Activated CD4-positive, alpha-beta T cell treated with anti-CD3 and anti-CD28 coated beads for 36 hours (primary cell): Measurements from ENCODE around the gene PPP4R1. TPM values are rescaled to one million over a fixed set of nuclear protein-coding genes. Genes with fewer than 3 reads are reported as not detected.
"Not testable (repeated sequence)": the region's sequence is repeated elsewhere in the genome, so short reads cannot be mapped to it uniquely, and the experiment has no call there.

Source experiments
- ATAC-seq: fragments of 200-7000 bp; cut with Tn5 transposase; one replicate; pipeline ENCODE4 v1.10.0; 2021; ENCODE audit warnings: mild to moderate bottlenecking, moderate library complexity
- CTCF ChIA-PET: fragments of 350-600 bp; sonication (Branson Sonifier 250); formaldehyde crosslinking; loops from one replicate; lab custom pipeline; 2021; ENCODE audit warnings: antibody characterized with exemption; lab: Charles Lee
- POLR2A ChIA-PET: fragments of 350-600 bp; sonication (Branson Sonifier 250); formaldehyde crosslinking; loops from one replicate; lab custom pipeline; 2021; ENCODE audit warnings: antibody characterized with exemption, inconsistent platforms; lab: Charles Lee
- DNase-seq: peaks from one replicate; pipeline ENCODE4 v3.0.0-alpha.2; 2020
- H3K27ac Mint-ChIP-seq: one replicate; pipeline ENCODE4 v1.8.0; 2021; ENCODE audit warnings: mixed read lengths
- H3K27me3 Mint-ChIP-seq: one replicate; pipeline ENCODE4 v1.8.0; 2021; ENCODE audit warnings: mixed read lengths
- H3K36me3 Mint-ChIP-seq: one replicate; pipeline ENCODE4 v1.8.0; 2021; ENCODE audit warnings: low read depth, mixed read lengths
- H3K4me1 Mint-ChIP-seq: one replicate; pipeline ENCODE4 v1.8.0; 2021; ENCODE audit warnings: mixed read lengths
- H3K4me3 Mint-ChIP-seq: one replicate; pipeline ENCODE4 v1.8.0; 2021; ENCODE audit warnings: mild to moderate bottlenecking, moderate library complexity, mixed read lengths
- H3K9me3 Mint-ChIP-seq: one replicate; pipeline ENCODE4 v1.8.0; 2021; ENCODE audit warnings: low read depth, mixed read lengths
- intact Hi-C, 2 experiments: fragments of 100-400 bp; cut with DNase I in 1 of 2; cut with micrococcal nuclease in 1 of 2; formaldehyde crosslinking; loops; one replicate each; pipeline versions ENCODE4 v1.14.2 to v1.15.1; 2022 to 2024; cut with DNase I, micrococcal nuclease
- total RNA-seq, 2 experiments: library from RNA; stranded (reverse); gene quantifications; one replicate each; pipeline ENCODE4 v1.2.3, GENCODE V29; 2021

Gene PPP4R1
- total RNA-seq, 2 experiments from 2014 or later, result 32.2 to 33.3 TPM

DNA sequence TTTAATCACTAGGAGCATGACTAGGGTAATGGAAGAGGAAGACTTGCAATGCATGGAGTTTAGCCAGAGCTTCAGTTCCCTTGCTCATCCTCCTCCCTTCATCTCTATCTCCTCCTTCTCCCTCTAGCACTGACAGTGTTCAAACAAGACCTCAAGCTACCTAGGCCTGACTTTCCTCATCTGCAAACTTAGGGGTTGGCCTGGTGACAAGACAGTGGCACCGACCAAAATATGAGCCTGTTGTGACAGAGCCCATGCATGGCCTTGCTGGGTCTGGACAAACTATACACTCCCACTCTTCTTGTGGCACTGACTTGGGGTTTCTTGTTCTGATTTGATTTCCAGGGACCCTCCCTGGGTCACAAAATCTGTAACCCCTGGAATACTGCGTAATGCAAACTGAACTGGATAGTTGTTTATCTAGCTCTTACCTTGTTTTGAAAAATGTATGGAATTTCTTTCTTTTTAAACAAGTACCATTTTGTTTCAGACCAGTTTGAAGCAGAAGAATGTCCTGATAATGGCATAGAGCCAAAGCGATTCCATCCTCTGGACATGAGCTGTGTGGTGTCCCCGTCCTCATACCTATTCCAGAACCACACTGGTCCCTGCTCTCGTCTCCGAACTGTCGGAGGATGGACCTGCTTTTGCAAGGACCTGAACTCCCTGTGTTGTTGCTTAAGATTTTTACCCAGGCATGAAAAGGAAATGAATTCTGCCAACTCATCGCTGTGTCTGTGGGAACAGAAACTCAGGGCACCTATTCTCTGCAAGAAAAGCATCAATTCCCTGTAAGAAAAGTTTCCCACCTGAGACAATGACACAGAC, 33.4 kb upstream of the PPP4R1 start:
- Mint-ChIP-seq H3K36me3 (no peaks in the 10 kb centered on the region), H3K27ac (no peak overlapping the region), H3K27me3 (peaks cover 3% of the 10 kb centered on the region), H3K4me1 (no peaks in the 10 kb centered on the region), H3K4me3 (no peak overlapping the region), H3K9me3 (no peaks in the 10 kb centered on the region)
- ChIA-PET POLR2A (no interaction called here), CTCF (no interaction called here)
- ATAC-seq (no peak), DNase-seq (no peak)
- intact Hi-C loops, result no loop called here

DNA sequence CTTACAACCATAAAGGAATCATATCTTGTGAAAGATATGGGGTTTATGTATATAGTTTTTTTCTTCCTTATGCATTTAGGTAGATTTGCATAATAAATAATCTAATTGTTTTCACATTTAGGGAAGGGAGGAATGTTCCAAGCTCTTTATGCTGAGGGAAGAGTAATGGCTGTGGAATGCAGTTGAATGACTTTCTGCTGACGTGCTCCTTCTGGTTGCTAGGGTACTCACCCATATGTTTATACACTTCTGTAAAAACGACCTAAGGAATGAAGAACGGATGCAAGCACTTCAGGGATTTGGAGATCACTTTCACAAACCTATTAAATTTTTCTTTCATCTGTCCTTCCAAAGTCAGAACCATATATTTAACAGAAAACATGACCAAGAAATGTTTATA, 29.2 kb upstream of the PPP4R1 start:
- CTCF ChIA-PET, result no interaction called here
- intact Hi-C loops, result no loop called here
- ATAC-seq (no peak), DNase-seq (no peak)
- Mint-ChIP-seq H3K4me3 (no peak overlapping the region), H3K9me3 (no peaks in the 10 kb centered on the region), H3K27ac (no peak overlapping the region), H3K4me1 (no peaks in the 10 kb centered on the region), H3K36me3 (no peaks in the 10 kb centered on the region), H3K27me3 (no peaks in the 10 kb centered on the region)
- POLR2A ChIA-PET, result no interaction called here

DNA sequence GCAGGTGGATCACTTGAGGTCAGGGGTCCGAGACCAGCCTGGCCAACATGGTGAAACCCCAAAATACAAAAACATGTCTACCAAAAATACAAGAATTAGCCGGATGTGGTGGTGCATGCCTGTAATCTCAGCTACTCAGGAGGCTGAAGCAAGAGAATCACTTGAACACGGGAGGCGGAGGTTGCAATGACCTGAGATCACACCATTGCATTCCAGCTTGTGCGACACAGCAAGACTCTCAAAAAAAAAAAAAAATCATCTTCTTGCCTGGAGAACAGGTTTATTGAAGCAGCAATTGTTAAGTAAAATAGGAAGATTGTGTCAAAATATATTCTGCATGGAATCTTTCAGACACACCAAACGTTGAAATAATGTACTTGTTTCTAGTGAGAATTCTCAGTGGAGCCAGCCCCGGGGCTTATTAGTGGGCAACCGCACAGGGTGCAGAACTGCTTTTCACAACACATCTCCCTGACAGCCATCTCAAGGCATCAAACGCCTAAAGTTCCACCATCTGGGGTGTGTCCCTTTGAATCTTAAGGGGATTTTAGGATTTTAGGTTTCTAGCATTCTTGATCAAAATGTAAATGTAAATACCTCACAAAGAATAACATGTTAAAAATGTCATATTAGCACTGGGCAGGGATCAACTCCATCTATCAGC, 28.6 kb upstream of the PPP4R1 start:
- ChIA-PET POLR2A (no interaction called here), CTCF (interaction anchor here (0.7 kb wide), 1 partner anchor 128 kb away, joined by 3 read pairs; no protein-coding TSS in a partner anchor)
- no peak for ATAC-seq
- Mint-ChIP-seq H3K4me3 (no peak overlapping the region), H3K36me3 (no peaks in the 10 kb centered on the region), H3K4me1 (no peaks in the 10 kb centered on the region), H3K27me3 (no peaks in the 10 kb centered on the region), H3K27ac (no peak overlapping the region), H3K9me3 (no peaks in the 10 kb centered on the region)
- intact Hi-C loops, result no loop called here
- no peak for DNase-seq

DNA sequence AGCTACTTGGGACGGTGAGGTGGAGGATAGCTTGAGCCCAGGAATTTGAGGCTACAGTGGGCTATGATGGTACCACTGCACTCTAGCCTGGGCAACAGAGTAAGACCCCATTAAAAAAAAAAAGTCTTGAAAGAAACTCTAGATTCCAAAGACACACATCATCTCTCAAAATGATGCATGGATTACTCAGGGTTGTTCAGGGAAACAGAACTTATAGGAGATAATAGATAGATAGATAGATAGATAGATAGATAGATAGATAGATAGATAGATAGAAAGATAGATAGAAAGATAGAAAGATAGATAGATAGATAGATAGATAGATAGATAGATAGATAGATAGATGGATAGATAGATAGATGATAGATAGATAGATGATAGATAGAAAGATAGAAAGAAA, 26.7 kb upstream of the PPP4R1 start:
- DNase-seq, H3K27me3 Mint-ChIP-seq, H3K4me1 Mint-ChIP-seq, CTCF ChIA-PET, H3K9me3 Mint-ChIP-seq, H3K4me3 Mint-ChIP-seq, intact Hi-C loops, H3K36me3 Mint-ChIP-seq, ATAC-seq, H3K27ac Mint-ChIP-seq, POLR2A ChIA-PET: not testable (repeated sequence)

DNA sequence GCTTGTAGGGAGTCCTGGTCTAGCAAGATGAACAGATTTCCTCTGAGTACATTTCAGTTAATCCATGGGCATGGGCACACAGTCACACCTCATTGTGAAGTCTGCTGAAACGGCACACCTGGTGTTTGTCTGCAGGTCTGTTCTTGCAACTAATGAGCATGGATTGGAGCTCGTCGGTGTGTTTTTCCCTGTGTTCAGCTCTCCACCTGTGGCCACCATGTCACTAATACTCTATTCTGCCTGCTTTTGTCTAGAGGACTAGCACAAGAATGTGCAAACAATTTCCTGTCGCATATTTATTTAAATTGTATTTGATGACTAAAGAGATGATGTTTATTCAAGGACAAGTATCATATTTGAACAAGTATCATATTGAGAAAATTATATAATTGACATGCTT, 24.5 kb upstream of the PPP4R1 start:
- ATAC-seq, result no peak
- DNase-seq, result no peak
- Mint-ChIP-seq H3K27me3 (no peaks in the 10 kb centered on the region), H3K36me3 (no peaks in the 10 kb centered on the region), H3K4me1 (no peaks in the 10 kb centered on the region), H3K9me3 (no peaks in the 10 kb centered on the region), H3K27ac (no peak overlapping the region), H3K4me3 (no peak overlapping the region)
- intact Hi-C loops, result no loop called here
- ChIA-PET CTCF (no interaction called here), POLR2A (no interaction called here)

DNA sequence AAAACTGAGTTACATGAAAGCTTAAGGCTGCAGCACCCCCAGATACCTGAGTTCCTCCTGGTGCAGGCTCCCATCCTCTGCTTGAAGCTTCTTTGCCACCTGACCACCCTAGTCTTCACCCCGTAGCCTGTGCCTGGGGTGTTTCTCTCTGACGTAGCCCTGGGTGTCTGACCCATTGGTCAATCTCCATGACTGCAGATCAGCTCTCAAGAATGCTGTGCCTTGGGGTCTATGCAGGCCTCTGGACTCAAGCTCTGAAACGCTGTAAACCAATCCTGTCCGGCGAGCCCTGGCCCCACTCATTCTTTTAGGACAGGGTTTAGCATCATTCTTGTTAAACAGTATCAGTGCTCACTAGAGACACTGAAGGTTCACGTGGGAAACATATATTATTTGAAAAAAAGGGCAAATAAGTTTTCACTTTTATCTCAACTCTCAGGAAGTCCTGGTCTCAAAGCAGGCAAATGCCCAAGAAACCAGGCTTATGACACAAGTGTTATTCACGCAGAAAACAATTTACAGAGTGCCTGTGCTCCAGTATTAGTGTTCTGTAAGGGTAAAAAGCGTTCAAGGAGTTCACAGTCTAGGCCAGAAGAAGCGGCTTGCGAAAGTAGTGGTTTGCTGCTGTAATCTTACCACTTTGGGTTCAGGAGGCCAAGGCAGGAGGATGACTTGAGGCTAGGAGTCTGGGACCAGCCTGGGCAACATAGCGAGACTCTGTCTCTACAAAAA, 22.8 kb upstream of the PPP4R1 start:
- Mint-ChIP-seq H3K27ac (no peak overlapping the region), H3K36me3 (no peaks in the 10 kb centered on the region), H3K9me3 (no peaks in the 10 kb centered on the region), H3K4me1 (no peaks in the 10 kb centered on the region), H3K4me3 (no peak overlapping the region), H3K27me3 (no peaks in the 10 kb centered on the region)
- ChIA-PET POLR2A (no interaction called here), CTCF (interaction anchor here (0.6 kb wide), 1 partner anchor 70 kb away, joined by 4 read pairs; no protein-coding TSS in a partner anchor)
- DNase-seq, result no peak
- no peak for ATAC-seq
- intact Hi-C loops, result no loop called here

DNA sequence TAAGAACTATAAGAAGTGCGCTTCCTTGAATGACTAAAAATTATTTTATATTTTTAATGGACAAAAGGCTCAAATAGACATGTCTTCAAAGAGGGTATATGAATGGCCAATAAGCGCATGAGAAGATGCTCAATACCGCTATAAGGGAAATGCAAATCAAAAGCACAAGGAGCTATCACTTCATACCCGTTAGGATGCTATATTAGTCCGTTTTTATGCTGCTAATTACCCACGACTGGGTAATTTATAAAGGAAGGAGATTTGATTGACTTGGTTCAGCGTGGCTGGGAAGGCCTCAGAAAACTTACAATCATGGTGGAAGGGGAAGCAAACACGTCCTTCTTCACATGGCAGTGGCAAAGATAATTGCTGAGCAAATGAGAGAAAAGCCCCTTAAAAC, 20.5 kb upstream of the PPP4R1 start:
- no peak overlapping the region for H3K4me3 Mint-ChIP-seq
- DNase-seq (no peak), ATAC-seq (no peak)
- intact Hi-C loops, result no loop called here
- H3K36me3 Mint-ChIP-seq, result no peaks in the 10 kb centered on the region
- CTCF ChIA-PET, result no interaction called here
- H3K27ac Mint-ChIP-seq, result no peak overlapping the region
- H3K9me3 Mint-ChIP-seq, result no peaks in the 10 kb centered on the region
- POLR2A ChIA-PET, result no interaction called here
- H3K4me1 Mint-ChIP-seq, result no peaks in the 10 kb centered on the region
- H3K27me3 Mint-ChIP-seq, result peaks cover 5% of the 10 kb centered on the region

DNA sequence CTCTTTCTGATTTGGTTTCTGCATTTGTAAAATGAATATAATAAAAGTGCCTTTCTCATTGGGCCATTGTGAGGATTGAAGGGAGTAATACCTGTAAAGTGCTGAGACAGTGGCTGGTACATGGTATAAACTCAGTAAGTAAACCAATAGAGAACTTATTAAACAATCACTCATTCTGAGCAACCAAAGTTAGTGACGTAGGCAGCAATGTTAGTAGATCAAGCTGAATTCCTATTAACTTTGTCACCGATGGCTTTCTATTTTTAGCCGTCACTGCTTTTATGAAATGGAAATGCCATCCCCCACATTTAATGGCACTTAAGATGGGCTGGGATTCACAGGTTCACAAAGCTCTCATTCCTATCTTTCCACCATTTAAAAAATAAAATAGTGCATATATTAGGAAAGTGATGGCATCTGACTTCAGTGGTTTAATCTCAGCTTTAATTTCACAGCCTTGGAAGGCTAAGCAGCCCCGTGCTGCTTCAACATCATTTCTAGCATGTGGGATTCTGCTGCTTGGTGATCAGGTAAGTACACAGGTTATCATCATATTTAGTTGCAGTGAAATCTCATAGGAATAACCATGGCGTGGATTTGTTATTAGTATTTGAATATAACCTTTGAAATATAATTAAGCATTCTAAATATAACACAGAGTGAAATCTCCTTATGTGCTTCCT, 17.6 kb upstream of the PPP4R1 start:
- Mint-ChIP-seq H3K36me3 (no peaks in the 10 kb centered on the region), H3K4me1 (no peaks in the 10 kb centered on the region), H3K4me3 (no peak overlapping the region), H3K27me3 (peaks cover 6% of the 10 kb centered on the region), H3K9me3 (no peaks in the 10 kb centered on the region), H3K27ac (no peak overlapping the region)
- POLR2A ChIA-PET, result no interaction called here
- no peak for DNase-seq
- CTCF ChIA-PET, result no interaction called here
- intact Hi-C loops, result no loop called here
- ATAC-seq, result no peak

DNA sequence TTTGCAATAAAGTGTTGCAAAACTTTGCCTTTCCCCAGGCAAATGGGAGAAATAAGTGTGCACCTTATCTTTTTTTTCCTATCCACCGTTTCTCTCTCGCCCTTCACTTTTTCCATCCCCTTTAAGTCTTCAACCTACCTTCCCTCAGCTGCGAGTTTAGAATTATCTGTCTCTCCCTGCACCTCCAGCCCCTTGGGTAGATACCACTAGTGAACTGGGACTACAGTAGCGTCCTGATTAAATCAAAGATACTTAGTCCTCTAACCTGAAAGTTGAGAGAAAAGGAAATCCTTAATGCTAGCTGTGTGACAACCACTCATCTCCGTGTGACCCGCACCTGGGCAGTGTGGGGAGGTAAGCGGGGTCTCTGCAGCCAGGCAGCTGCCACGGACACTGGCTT, 16.1 kb upstream of the PPP4R1 start:
- Mint-ChIP-seq H3K4me3 (no peak overlapping the region), H3K9me3 (no peaks in the 10 kb centered on the region), H3K4me1 (no peaks in the 10 kb centered on the region), H3K27ac (no peak overlapping the region), H3K27me3 (peaks cover 8% of the 10 kb centered on the region), H3K36me3 (no peaks in the 10 kb centered on the region)
- no peak for DNase-seq
- POLR2A ChIA-PET, result no interaction called here
- ATAC-seq, result no peak
- CTCF ChIA-PET, result no interaction called here
- intact Hi-C loops, result no loop called here

DNA sequence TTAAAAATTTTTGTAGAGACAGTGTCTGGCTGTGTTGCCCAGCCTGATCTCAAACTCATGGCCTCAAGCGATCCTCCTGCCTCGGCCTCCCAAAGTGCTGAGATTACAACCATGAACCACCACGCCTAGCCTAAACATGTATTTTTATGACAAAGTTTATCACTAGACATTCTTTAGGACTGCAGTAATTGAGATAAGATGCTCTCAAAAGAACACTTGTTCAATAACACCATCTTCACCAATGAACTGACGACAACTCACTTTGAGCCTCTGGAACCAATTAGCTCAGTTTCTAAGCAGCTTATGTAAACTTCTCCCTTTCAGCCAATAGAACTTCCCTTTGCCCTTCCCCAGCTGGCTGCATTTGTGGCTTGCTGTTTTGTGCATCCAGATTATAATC, 15.3 kb upstream of the PPP4R1 start:
- Mint-ChIP-seq H3K4me1 (no peaks in the 10 kb centered on the region), H3K27ac (no peak overlapping the region), H3K4me3 (no peak overlapping the region), H3K36me3 (no peaks in the 10 kb centered on the region), H3K27me3 (peaks cover 8% of the 10 kb centered on the region), H3K9me3 (no peaks in the 10 kb centered on the region)
- ChIA-PET POLR2A (no interaction called here), CTCF (interaction anchor here (0.7 kb wide), 1 partner anchor 51 kb away, joined by 3 read pairs; no protein-coding TSS in a partner anchor)
- no peak for DNase-seq
- no peak for ATAC-seq
- intact Hi-C loops, result loop anchor here in 1 of 2 experiments (5.0 kb wide), 1 partner anchor 118 kb away; no protein-coding TSS in a partner anchor

DNA sequence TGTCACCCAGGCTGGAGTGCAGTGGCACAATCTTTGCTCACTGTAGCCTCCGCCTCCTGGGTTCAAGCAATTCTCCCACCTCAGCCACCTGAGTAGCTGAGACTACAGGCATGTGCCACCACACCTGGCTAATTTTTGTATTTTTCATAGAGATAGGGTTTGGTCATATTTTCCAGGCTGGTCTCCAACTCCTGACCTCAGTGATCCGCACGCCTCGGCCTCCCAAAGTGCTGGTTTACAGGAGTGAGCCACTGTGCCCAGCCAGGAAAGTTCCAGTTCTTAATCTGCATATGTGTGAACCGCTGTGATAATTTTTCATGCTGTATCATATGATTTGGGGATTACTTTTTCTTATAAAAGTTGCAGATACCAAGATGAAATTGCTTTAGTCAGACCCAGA, 14.6 kb upstream of the PPP4R1 start:
- ChIA-PET CTCF (interaction anchor here (0.6 kb wide), 1 partner anchor 209 kb away, joined by 3 read pairs; no protein-coding TSS in a partner anchor), POLR2A (no interaction called here)
- no peaks in the 10 kb centered on the region for H3K4me1 Mint-ChIP-seq
- peaks cover 8% of the 10 kb centered on the region for H3K27me3 Mint-ChIP-seq
- no peak overlapping the region for H3K4me3 Mint-ChIP-seq
- intact Hi-C loops, result loop anchor here in 1 of 2 experiments (5.0 kb wide), 1 partner anchor 118 kb away; no protein-coding TSS in a partner anchor
- ATAC-seq (no peak), DNase-seq (no peak)
- H3K36me3 Mint-ChIP-seq, result no peaks in the 10 kb centered on the region
- no peaks in the 10 kb centered on the region for H3K9me3 Mint-ChIP-seq
- no peak overlapping the region for H3K27ac Mint-ChIP-seq
